ENCODE data around the gene FGF11.

DNA sequence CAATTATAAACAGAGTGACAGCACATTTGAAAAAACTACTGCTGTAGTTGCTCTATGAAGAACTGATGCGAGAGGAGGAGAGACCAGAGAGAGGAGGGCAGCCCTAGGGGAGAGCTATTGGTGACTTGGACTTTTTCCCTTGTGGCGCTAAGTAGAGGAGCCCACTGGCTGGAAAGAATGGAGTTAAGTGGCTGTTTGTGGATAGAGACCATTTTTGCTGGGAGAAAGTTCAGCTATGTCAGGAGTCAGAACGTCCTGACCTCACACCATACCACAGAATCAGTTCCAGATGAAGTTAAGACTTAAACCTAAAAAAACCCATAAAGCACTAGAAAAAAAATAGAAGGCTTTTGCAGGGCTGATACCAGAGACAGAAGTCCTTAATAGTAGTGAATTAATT, 46.9 kb downstream of the FGF11 start:
- no peak for TF ChIP-seq CTCF (IDR thresholded peaks at IDR 0.05)
- no peak for TF ChIP-seq EP300 (IDR thresholded peaks at IDR 0.05)
- no peak for TF ChIP-seq RFX5 (IDR thresholded peaks at IDR 0.05)
